Measurements from ENCODE around the gene HBS1L. TPM values are rescaled to one million over a fixed set of nuclear protein-coding genes. Genes with fewer than 3 reads are reported as not detected.
A peak's percentile ranks its signal among the peaks of the same experiment; 100 is the strongest.

Gene HBS1L
- polyA plus RNA-seq, 3 donors, result 16.0 to 48.9 (median 36.3) TPM

- H3K9me3 ChIP-seq (replicated peaks in 1 of 2; ENCODE audit: control insufficient read depth in 1 of 2, insufficient read depth in 1 of 2, low read length in 2 of 2), result no peaks in the 10 kb centered on the region
- H3K4me3 Mint-ChIP-seq, result no peak overlapping the region
- intact Hi-C loops (cut with micrococcal nuclease), result loop anchor here in 1 of 2 donors (10.0 kb wide), 1 partner anchor 423 kb away; the partner anchor contains the start of gene AHI1
These were observed 16.9 kb upstream of the HBS1L start for GRCh38 chr6:135071541-135071940.

DNA sequence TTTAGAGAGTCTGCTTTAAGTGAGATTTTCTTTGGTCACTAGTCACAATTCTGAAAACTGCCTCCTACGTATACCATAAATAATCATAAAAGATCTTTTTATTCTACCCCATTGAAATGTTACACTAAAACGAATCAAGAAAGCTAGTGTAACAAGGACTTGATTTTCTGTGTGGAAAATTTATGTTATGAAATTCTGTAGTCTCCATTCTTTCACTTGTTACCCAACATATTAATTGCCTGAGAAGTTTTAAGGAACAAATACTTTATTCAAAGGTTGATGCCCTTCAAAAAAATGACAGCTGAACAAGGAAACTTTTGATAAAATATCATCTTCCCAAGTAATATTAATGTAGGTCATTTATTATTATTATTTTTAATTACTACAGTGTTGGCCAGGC is 13.3 kb upstream of the HBS1L start:
- Histone ChIP-seq H3K4me1 (ENCODE audit: control insufficient read depth in 1 of 2, insufficient read depth in 2 of 2, low read length in 2 of 2) (peaks cover 23 to 36% of the 10 kb centered on the region in 2 donors), H2AFZ (ENCODE audit: insufficient read depth, low read depth, low read length, poor library complexity, severe bottlenecking) (no peak overlapping the region), H3K9ac (ENCODE audit: insufficient read depth, low read length, poor library complexity, severe bottlenecking) (no peak overlapping the region), H3K36me3 (replicated peaks in 1 of 2; ENCODE audit: control insufficient read depth in 1 of 2, insufficient read depth in 2 of 2, low read length in 2 of 2) (no peaks in the 10 kb centered on the region), H3K4me2 (replicated peaks; ENCODE audit: extremely low read depth, low read length, poor library complexity, severe bottlenecking) (no peak overlapping the region), H3K4me3 (replicated peaks in 1 of 3; ENCODE audit: low read depth in 2 of 3, low read length in 3 of 3) (no peak overlapping the region), H3K9me3 (replicated peaks in 1 of 2; ENCODE audit: control insufficient read depth in 1 of 2, insufficient read depth in 1 of 2, low read length in 2 of 2) (no peaks in the 10 kb centered on the region), H3K27ac (ENCODE audit: low read depth in 1 of 2, low read length in 2 of 2) (peak overlapping the region in 1 of 2 donors; percentile 91), H3K27me3 (ENCODE audit: control insufficient read depth in 2 of 2, insufficient read depth in 2 of 2, low read length in 2 of 2) (no peaks in the 10 kb centered on the region), H4K20me1 (ENCODE audit: insufficient read depth, low read length) (no peaks in the 10 kb centered on the region), H3K79me2 (ENCODE audit: insufficient read depth, low read length) (no peaks in the 10 kb centered on the region)
- no CpG with 5 or more reads among the region's 2 CpGs for WGBS (ENCODE audit: insufficient coverage)
- DNase-seq, result peak in 1 of 3 donors; percentile 60
- intact Hi-C loops (cut with micrococcal nuclease), result no loop called here
- Mint-ChIP-seq H3K27ac (peak overlapping the region in 4 of 7 donors; percentile 11 to 53 (median 43)), H3K36me3 (peaks cover 2 to 3% of the 10 kb centered on the region in 2 donors), H3K4me1 (peaks cover 31% of the 10 kb centered on the region), H3K4me3 (no peak overlapping the region), H3K27me3 (ENCODE audit: low read depth in 3 of 3) (no peaks in the 10 kb centered on the region), H3K9me3 (peaks cover 0 to 8% (median 0%) of the 10 kb centered on the region in 7 donors)
- TF ChIP-seq, protein P1, sequence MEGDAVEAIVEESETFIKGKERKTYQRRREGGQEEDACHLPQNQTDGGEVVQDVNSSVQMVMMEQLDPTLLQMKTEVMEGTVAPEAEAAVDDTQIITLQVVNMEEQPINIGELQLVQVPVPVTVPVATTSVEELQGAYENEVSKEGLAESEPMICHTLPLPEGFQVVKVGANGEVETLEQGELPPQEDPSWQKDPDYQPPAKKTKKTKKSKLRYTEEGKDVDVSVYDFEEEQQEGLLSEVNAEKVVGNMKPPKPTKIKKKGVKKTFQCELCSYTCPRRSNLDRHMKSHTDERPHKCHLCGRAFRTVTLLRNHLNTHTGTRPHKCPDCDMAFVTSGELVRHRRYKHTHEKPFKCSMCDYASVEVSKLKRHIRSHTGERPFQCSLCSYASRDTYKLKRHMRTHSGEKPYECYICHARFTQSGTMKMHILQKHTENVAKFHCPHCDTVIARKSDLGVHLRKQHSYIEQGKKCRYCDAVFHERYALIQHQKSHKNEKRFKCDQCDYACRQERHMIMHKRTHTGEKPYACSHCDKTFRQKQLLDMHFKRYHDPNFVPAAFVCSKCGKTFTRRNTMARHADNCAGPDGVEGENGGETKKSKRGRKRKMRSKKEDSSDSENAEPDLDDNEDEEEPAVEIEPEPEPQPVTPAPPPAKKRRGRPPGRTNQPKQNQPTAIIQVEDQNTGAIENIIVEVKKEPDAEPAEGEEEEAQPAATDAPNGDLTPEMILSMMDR (IDR thresholded peaks at IDR 0.05), result no peak

More at GRCh38 chr6:135071541-135071940, 16.9 kb upstream of the HBS1L start:
- Mint-ChIP-seq H3K27me3 (ENCODE audit: low read depth in 3 of 3) (no peaks in the 10 kb centered on the region), H3K9me3 (peaks cover 0 to 7% (median 0%) of the 10 kb centered on the region in 7 donors), H3K4me1 (peaks cover 22% of the 10 kb centered on the region), H3K36me3 (peaks cover 0 to 3% of the 10 kb centered on the region in 2 donors), H3K27ac (no peak overlapping the region)
- H3K27ac ChIP-seq (ENCODE audit: low read depth in 1 of 2, low read length in 2 of 2), result no peak overlapping the region
- H3K4me2 ChIP-seq (replicated peaks; ENCODE audit: extremely low read depth, low read length, poor library complexity, severe bottlenecking), result no peak overlapping the region
- H3K4me3 ChIP-seq (replicated peaks in 1 of 3; ENCODE audit: low read depth in 2 of 3, low read length in 3 of 3), result no peak overlapping the region
- no peaks in the 10 kb centered on the region for H3K27me3 ChIP-seq (ENCODE audit: control insufficient read depth in 2 of 2, insufficient read depth in 2 of 2, low read length in 2 of 2)
- H3K79me2 ChIP-seq (ENCODE audit: insufficient read depth, low read length), result no peaks in the 10 kb centered on the region
- DNase-seq, result peak in 1 of 3 donors; percentile 11
- TF ChIP-seq, protein P1 (IDR thresholded peaks at IDR 0.05), result no peak
- H3K36me3 ChIP-seq (replicated peaks in 1 of 2; ENCODE audit: control insufficient read depth in 1 of 2, insufficient read depth in 2 of 2, low read length in 2 of 2), result no peaks in the 10 kb centered on the region
- H3K9ac ChIP-seq (ENCODE audit: insufficient read depth, low read length, poor library complexity, severe bottlenecking), result no peak overlapping the region
- H3K4me1 ChIP-seq (ENCODE audit: control insufficient read depth in 1 of 2, insufficient read depth in 2 of 2, low read length in 2 of 2), result peaks cover 10 to 23% of the 10 kb centered on the region in 2 donors
- no peaks in the 10 kb centered on the region for H4K20me1 ChIP-seq (ENCODE audit: insufficient read depth, low read length)
- no peak overlapping the region for H2AFZ ChIP-seq (ENCODE audit: insufficient read depth, low read depth, low read length, poor library complexity, severe bottlenecking)
